Astrocyte (in vitro differentiated cells and primary cell): Measurements from ENCODE around the gene IMMP2L. TPM values are rescaled to one million over a fixed set of nuclear protein-coding genes. Genes with fewer than 3 reads are reported as not detected.

Experiments
- DNase-seq: peaks from one replicate; pipeline ENCODE4 v3.0.0-alpha.2; 2010; ENCODE audit warnings: low read depth
- FAIRE-seq: peaks from 2 replicates; lab custom pipeline; 2011; peaks lifted over from hg19 to GRCh38; lab: Jason Lieb, UNC
- H2AFZ ChIP-seq: 2 replicates; pipeline ENCODE4 v1.6.0; 2012; ENCODE audit warnings: low read depth, low read length, inconsistent platforms
- H3K27ac ChIP-seq: 2 replicates; pipeline ENCODE4 v1.5.1; 2011; ENCODE audit warnings: low read depth, low read length, inconsistent platforms
- H3K27me3 ChIP-seq: 2 replicates; pipeline ENCODE4 v1.6.0; 2011; ENCODE audit warnings: low read length, inconsistent platforms; ENCODE audit not compliant: insufficient read depth
- H3K36me3 ChIP-seq: 2 replicates; pipeline ENCODE4 v1.5.1; 2011; ENCODE audit warnings: low read length, inconsistent platforms; ENCODE audit not compliant: insufficient read depth
- H3K4me1 ChIP-seq: 2 replicates; pipeline ENCODE4 v1.5.1; 2011; ENCODE audit warnings: low read length, inconsistent platforms; ENCODE audit not compliant: insufficient read depth
- H3K4me2 ChIP-seq: 2 replicates; pipeline ENCODE4 v1.6.0; 2012; ENCODE audit warnings: low read length, inconsistent platforms
- H3K4me3 ChIP-seq: 2 replicates; pipeline ENCODE4 v1.5.1; 2011; ENCODE audit warnings: low read depth, mild to moderate bottlenecking, low read length, inconsistent platforms; ENCODE audit not compliant: insufficient read depth
- H3K79me2 ChIP-seq: 2 replicates; pipeline ENCODE4 v1.6.0; 2012; ENCODE audit warnings: mild to moderate bottlenecking, low read length, inconsistent platforms; ENCODE audit not compliant: insufficient read depth
- H3K9ac ChIP-seq: 2 replicates; pipeline ENCODE4 v1.6.0; 2012; ENCODE audit warnings: mild to moderate bottlenecking, low read length, inconsistent platforms
- H3K9me3 ChIP-seq: 2 replicates; pipeline ENCODE4 v1.5.1; 2012; ENCODE audit warnings: low read depth, mild to moderate bottlenecking, low read length, inconsistent platforms; ENCODE audit not compliant: insufficient read depth
- H4K20me1 ChIP-seq: 2 replicates; pipeline ENCODE4 v1.6.0; 2012; ENCODE audit warnings: low read length, inconsistent platforms; ENCODE audit not compliant: insufficient read depth
- H3K27ac Mint-ChIP-seq: one replicate; pipeline ENCODE4 v1.8.0; 2021; ENCODE audit warnings: mild to moderate bottlenecking, mixed read lengths; ENCODE audit not compliant: unreplicated experiment
- H3K27me3 Mint-ChIP-seq: one replicate; pipeline ENCODE4 v1.8.0; 2021; ENCODE audit warnings: low read depth, mixed read lengths; ENCODE audit not compliant: unreplicated experiment
- H3K36me3 Mint-ChIP-seq: one replicate; pipeline ENCODE4 v1.8.0; 2021; ENCODE audit warnings: low read depth, mixed read lengths; ENCODE audit not compliant: unreplicated experiment
- H3K4me1 Mint-ChIP-seq: one replicate; pipeline ENCODE4 v1.8.0; 2021; ENCODE audit warnings: low read depth, mixed read lengths; ENCODE audit not compliant: unreplicated experiment
- H3K4me3 Mint-ChIP-seq: one replicate; pipeline ENCODE4 v1.8.0; 2021; ENCODE audit warnings: mild to moderate bottlenecking, moderate library complexity, mixed read lengths; ENCODE audit not compliant: unreplicated experiment
- H3K9me3 Mint-ChIP-seq: one replicate; pipeline ENCODE4 v1.8.0; 2021; ENCODE audit warnings: mild to moderate bottlenecking, mixed read lengths; ENCODE audit not compliant: unreplicated experiment
- CTCF ChIP-seq: IDR thresholded peaks from 2 replicates; pipeline ENCODE4 v1.5.1; 2011; ENCODE audit warnings: low read depth, mild to moderate bottlenecking, inconsistent platforms, low read length, moderate library complexity; ENCODE audit not compliant: insufficient read depth
- EZH2 ChIP-seq: IDR thresholded peaks from 2 replicates; pipeline ENCODE4 v1.6.1; 2012; ENCODE audit warnings: mild to moderate bottlenecking, low read length, inconsistent platforms; ENCODE audit not compliant: insufficient read depth
- total RNA-seq: library from RNA; stranded (reverse); gene quantifications from 2 replicates; pipeline ENCODE4 v1.2.1, GENCODE V29; 2021

Gene IMMP2L
- total RNA-seq, 1 donor from 2014 or later = 13.8 TPM

- no peak overlapping the region for H3K4me3 Mint-ChIP-seq
- no peak overlapping the region for H3K9ac ChIP-seq
- no peaks in the 10 kb centered on the region for H3K9me3 ChIP-seq
- no peak overlapping the region for H3K4me3 ChIP-seq
- no peaks in the 10 kb centered on the region for H3K4me1 Mint-ChIP-seq
- FAIRE-seq = no peak
- H3K9me3 Mint-ChIP-seq = no peaks in the 10 kb centered on the region
- H3K27ac ChIP-seq = no peak overlapping the region
- TF ChIP-seq CTCF = no peak
- no peaks in the 10 kb centered on the region for H3K4me1 ChIP-seq
- no peaks in the 10 kb centered on the region for H3K36me3 Mint-ChIP-seq
- no peaks in the 10 kb centered on the region for H4K20me1 ChIP-seq
- no peaks in the 10 kb centered on the region for H3K36me3 ChIP-seq
- H3K27me3 Mint-ChIP-seq = no peaks in the 10 kb centered on the region
- H3K4me2 ChIP-seq = no peak overlapping the region
- H3K27ac Mint-ChIP-seq = no peak overlapping the region
- DNase-seq = no peak
- H3K27me3 ChIP-seq = no peaks in the 10 kb centered on the region
- no peaks in the 10 kb centered on the region for H3K79me2 ChIP-seq
- H2AFZ ChIP-seq = no peak overlapping the region
Measured at GRCh38 chr7:110633313-110633712, 929.0 kb downstream of the IMMP2L start.

- Histone ChIP-seq H3K9ac (no peak overlapping the region), H3K27ac (no peak overlapping the region), H3K9me3 (no peaks in the 10 kb centered on the region), H3K4me1 (no peaks in the 10 kb centered on the region), H2AFZ (no peak overlapping the region), H3K4me3 (no peak overlapping the region), H3K79me2 (no peaks in the 10 kb centered on the region), H3K4me2 (no peak overlapping the region), H3K27me3 (no peaks in the 10 kb centered on the region), H4K20me1 (no peaks in the 10 kb centered on the region), H3K36me3 (no peaks in the 10 kb centered on the region)
- DNase-seq (no peak), FAIRE-seq (no peak)
- H3K4me3 Mint-ChIP-seq = no peak overlapping the region
- no peak for TF ChIP-seq EZH2
- no peak for TF ChIP-seq CTCF
- H3K27me3 Mint-ChIP-seq = no peaks in the 10 kb centered on the region
- H3K9me3 Mint-ChIP-seq = no peaks in the 10 kb centered on the region
- H3K4me1 Mint-ChIP-seq = no peaks in the 10 kb centered on the region
- no peak overlapping the region for H3K27ac Mint-ChIP-seq
- no peaks in the 10 kb centered on the region for H3K36me3 Mint-ChIP-seq
Measured at GRCh38 chr7:110626414-110626813, 935.9 kb downstream of the IMMP2L start.

- Mint-ChIP-seq H3K9me3 (no peaks in the 10 kb centered on the region), H3K4me1 (no peaks in the 10 kb centered on the region), H3K36me3 (no peaks in the 10 kb centered on the region), H3K4me3 (no peak overlapping the region), H3K27ac (no peak overlapping the region), H3K27me3 (no peaks in the 10 kb centered on the region)
- DNase-seq (no peak), FAIRE-seq (no peak)
- Histone ChIP-seq H3K36me3 (no peaks in the 10 kb centered on the region), H3K4me3 (no peak overlapping the region), H3K4me2 (no peak overlapping the region), H3K79me2 (no peaks in the 10 kb centered on the region), H2AFZ (no peak overlapping the region), H3K9me3 (no peaks in the 10 kb centered on the region), H3K9ac (no peak overlapping the region), H4K20me1 (no peaks in the 10 kb centered on the region), H3K27ac (no peak overlapping the region), H3K4me1 (no peaks in the 10 kb centered on the region), H3K27me3 (no peaks in the 10 kb centered on the region)
- TF ChIP-seq EZH2 (no peak), CTCF (no peak)
Measured at GRCh38 chr7:110625294-110625693, 937.0 kb downstream of the IMMP2L start.
